Fibroblast of villous mesenchyme (primary cell): Measurements from ENCODE around the gene BMERB1. TPM values are rescaled to one million over a fixed set of nuclear protein-coding genes. Genes with fewer than 3 reads are reported as not detected.

Experiments used
- DNase-seq: peaks from one replicate; pipeline ENCODE4 v3.0.0-alpha.2; 2010; ENCODE audit warnings: low read depth
- H3K4me3 ChIP-seq: 2 replicates; pipeline ENCODE4 v1.5.1; 2011; ENCODE audit warnings: low read depth, mild to moderate bottlenecking, low read length
- CTCF ChIP-seq: IDR thresholded peaks from 2 replicates; pipeline ENCODE4 v1.5.1; 2012; ENCODE audit warnings: low read depth, mild to moderate bottlenecking, low read length; ENCODE audit not compliant: insufficient read depth
- total RNA-seq: library from RNA; depleted of rRNA; stranded (reverse); fragments of >200 nt; gene quantifications from 2 replicates; pipeline ENCODE4 v1.2.3, GENCODE V29; 2012

Gene BMERB1
- total RNA-seq, 1 donor, result 44.0 TPM

GRCh38 chr16:15547768-15548096 lies 113.3 kb downstream of the BMERB1 start:
- no peak for TF ChIP-seq CTCF
- H3K4me3 ChIP-seq, result no peak overlapping the region
- no peak for DNase-seq

- H3K4me3 ChIP-seq, result no peak overlapping the region
- TF ChIP-seq CTCF, result no peak
- DNase-seq, result no peak
Measured at GRCh38 chr16:15548482-15548891, 114.1 kb downstream of the BMERB1 start.

- no peak for TF ChIP-seq CTCF
- no peak overlapping the region for H3K4me3 ChIP-seq
- DNase-seq, result no peak
Measured at GRCh38 chr16:15552507-15552906, 118.1 kb downstream of the BMERB1 start.

- no peak for DNase-seq
- H3K4me3 ChIP-seq, result no peak overlapping the region
- TF ChIP-seq CTCF, result no peak
Measured at GRCh38 chr16:15553313-15554088, 119.1 kb downstream of the BMERB1 start.

GRCh38 chr16:15556130-15556529 lies 121.7 kb downstream of the BMERB1 start:
- TF ChIP-seq CTCF, result no peak
- no peak overlapping the region for H3K4me3 ChIP-seq
- no peak for DNase-seq

- H3K4me3 ChIP-seq, result no peak overlapping the region
- DNase-seq, result no peak
- TF ChIP-seq CTCF, result no peak
Measured at GRCh38 chr16:15557258-15557657, 122.9 kb downstream of the BMERB1 start.

GRCh38 chr16:15559176-15559575 lies 124.8 kb downstream of the BMERB1 start:
- H3K4me3 ChIP-seq, result no peak overlapping the region
- TF ChIP-seq CTCF, result no peak
- no peak for DNase-seq
